ENCODE data around the gene IMMP2L. TPM values are rescaled to one million over a fixed set of nuclear protein-coding genes. Genes with fewer than 3 reads are reported as not detected.

Gene IMMP2L
- total RNA-seq, 1 donor from 2014 or later = 21.5 TPM

DNA sequence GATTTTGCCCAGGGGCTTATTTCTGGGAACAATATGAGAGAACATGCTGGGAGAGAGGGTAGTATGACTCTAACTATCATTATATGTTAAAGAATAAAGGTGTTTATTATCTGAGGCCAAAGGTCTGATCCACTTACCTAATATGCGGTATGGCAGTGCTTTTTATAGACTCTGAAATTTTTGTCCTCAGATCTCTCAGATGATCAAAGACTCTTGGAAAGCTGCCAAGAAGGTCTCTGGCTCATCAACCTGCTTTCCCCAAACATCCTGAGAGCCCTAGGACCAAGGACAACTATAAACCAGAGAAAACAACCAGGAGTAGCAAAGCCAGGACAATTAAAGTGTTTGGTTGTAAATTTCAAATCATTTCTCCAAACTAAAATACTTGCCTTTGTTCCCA lies 727.1 kb downstream of the IMMP2L start:
- no peak overlapping the region for H3K9ac ChIP-seq
- peaks cover 12% of the 10 kb centered on the region for H3K4me1 Mint-ChIP-seq
- H3K9me3 Mint-ChIP-seq = no peaks in the 10 kb centered on the region

DNA sequence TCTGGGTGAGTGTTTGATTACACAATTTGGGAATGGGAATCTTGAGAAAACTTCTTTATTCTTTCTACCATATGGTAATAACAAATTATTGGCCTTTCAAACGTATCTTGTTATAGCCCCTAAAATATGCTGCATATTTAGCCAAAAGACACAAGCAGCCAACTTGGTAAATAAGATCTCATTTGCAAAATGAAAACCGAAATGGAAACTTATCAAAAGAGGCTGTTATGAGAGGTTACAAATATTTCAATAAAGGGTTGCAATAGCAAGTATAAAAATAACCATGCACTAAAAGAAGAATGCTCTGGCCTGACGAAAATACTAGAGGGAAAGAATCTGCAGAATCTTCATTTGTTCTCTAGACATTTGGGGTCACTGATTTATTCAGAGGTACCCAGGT lies 730.9 kb downstream of the IMMP2L start:
- Mint-ChIP-seq H3K27ac (no peak overlapping the region), H3K27me3 (ENCODE audit: insufficient read depth, low read depth) (peaks cover 4% of the 10 kb centered on the region), H3K36me3 (no peaks in the 10 kb centered on the region), H3K4me3 (no peak overlapping the region), H3K4me1 (peaks cover 28% of the 10 kb centered on the region), H3K9me3 (no peaks in the 10 kb centered on the region)
- no peaks in the 10 kb centered on the region for H3K9me3 ChIP-seq (ENCODE audit: low read depth)
- H3K79me2 ChIP-seq (ENCODE audit: low read depth) = no peaks in the 10 kb centered on the region
- no peaks in the 10 kb centered on the region for H3K27me3 ChIP-seq
- H3K4me2 ChIP-seq = no peak overlapping the region
- H3K4me3 ChIP-seq = no peak overlapping the region
- H3K27ac ChIP-seq = no peak overlapping the region
- no peak overlapping the region for H3K9ac ChIP-seq
- no peak overlapping the region for H2AFZ ChIP-seq (replicated peaks)
- H3F3A ChIP-seq (ENCODE audit: low read depth) = no peaks in the 10 kb centered on the region
- no peaks in the 10 kb centered on the region for H4K20me1 ChIP-seq (ENCODE audit: low read depth)
- H3K36me3 ChIP-seq = no peaks in the 10 kb centered on the region
- no peak for TF ChIP-seq EZH2 (IDR thresholded peaks at IDR 0.05)
- TF ChIP-seq EZH2phosphoT487 (IDR thresholded peaks at IDR 0.05) = no peak
- TF ChIP-seq, protein P1, sequence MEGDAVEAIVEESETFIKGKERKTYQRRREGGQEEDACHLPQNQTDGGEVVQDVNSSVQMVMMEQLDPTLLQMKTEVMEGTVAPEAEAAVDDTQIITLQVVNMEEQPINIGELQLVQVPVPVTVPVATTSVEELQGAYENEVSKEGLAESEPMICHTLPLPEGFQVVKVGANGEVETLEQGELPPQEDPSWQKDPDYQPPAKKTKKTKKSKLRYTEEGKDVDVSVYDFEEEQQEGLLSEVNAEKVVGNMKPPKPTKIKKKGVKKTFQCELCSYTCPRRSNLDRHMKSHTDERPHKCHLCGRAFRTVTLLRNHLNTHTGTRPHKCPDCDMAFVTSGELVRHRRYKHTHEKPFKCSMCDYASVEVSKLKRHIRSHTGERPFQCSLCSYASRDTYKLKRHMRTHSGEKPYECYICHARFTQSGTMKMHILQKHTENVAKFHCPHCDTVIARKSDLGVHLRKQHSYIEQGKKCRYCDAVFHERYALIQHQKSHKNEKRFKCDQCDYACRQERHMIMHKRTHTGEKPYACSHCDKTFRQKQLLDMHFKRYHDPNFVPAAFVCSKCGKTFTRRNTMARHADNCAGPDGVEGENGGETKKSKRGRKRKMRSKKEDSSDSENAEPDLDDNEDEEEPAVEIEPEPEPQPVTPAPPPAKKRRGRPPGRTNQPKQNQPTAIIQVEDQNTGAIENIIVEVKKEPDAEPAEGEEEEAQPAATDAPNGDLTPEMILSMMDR (IDR thresholded peaks at IDR 0.05) = no peak
- no peak for DNase-seq (ENCODE audit: low spot score)
- peaks cover 5% of the 10 kb centered on the region for H3K4me1 ChIP-seq

More for the DNA sequence above, 727.1 kb downstream of the IMMP2L start:
- no peak for TF ChIP-seq EZH2 (IDR thresholded peaks at IDR 0.05)
- TF ChIP-seq EZH2phosphoT487 (IDR thresholded peaks at IDR 0.05) = no peak
- TF ChIP-seq, protein P1 (IDR thresholded peaks at IDR 0.05) = no peak
- Histone ChIP-seq H3K27me3 (no peaks in the 10 kb centered on the region), H3K79me2 (ENCODE audit: low read depth) (no peaks in the 10 kb centered on the region), H3F3A (ENCODE audit: low read depth) (peaks cover 3% of the 10 kb centered on the region), H3K9me3 (ENCODE audit: low read depth) (no peaks in the 10 kb centered on the region), H3K4me3 (no peak overlapping the region), H3K4me1 (peaks cover 6% of the 10 kb centered on the region), H3K4me2 (no peak overlapping the region), H4K20me1 (ENCODE audit: low read depth) (no peaks in the 10 kb centered on the region), H3K27ac (no peak overlapping the region), H2AFZ (replicated peaks) (no peak overlapping the region), H3K36me3 (no peaks in the 10 kb centered on the region)
- H3K27ac Mint-ChIP-seq = no peak overlapping the region
- H3K4me3 Mint-ChIP-seq = no peak overlapping the region
- no peak for DNase-seq (ENCODE audit: low spot score)
- no peaks in the 10 kb centered on the region for H3K27me3 Mint-ChIP-seq (ENCODE audit: insufficient read depth, low read depth)
- H3K36me3 Mint-ChIP-seq = no peaks in the 10 kb centered on the region

DNA sequence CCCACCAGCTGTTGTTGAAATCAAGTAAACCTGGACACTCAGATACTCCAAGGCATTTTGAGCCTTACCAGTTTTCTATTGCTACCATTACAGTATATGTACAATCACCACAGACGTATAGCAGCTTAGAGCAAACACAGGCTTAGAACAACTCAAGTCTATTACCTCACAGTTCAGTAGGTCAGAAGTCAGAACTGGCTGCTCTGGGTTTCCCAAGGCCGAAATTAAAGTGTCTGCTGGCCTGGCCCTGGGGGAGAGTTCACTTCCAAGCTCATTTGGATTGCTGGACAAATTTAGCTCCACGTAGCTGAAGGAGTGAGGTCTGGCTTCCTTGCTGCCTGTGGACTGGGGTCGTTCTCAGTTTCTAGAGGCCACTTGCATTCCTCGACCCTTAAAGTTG lies 731.5 kb downstream of the IMMP2L start:
- Histone ChIP-seq H3K4me2 (no peak overlapping the region), H3K4me3 (no peak overlapping the region), H3K9me3 (ENCODE audit: low read depth) (no peaks in the 10 kb centered on the region), H2AFZ (replicated peaks) (no peak overlapping the region), H3K36me3 (no peaks in the 10 kb centered on the region), H3F3A (ENCODE audit: low read depth) (no peaks in the 10 kb centered on the region), H3K27ac (no peak overlapping the region), H4K20me1 (ENCODE audit: low read depth) (no peaks in the 10 kb centered on the region), H3K9ac (no peak overlapping the region), H3K4me1 (peaks cover 5% of the 10 kb centered on the region), H3K27me3 (no peaks in the 10 kb centered on the region), H3K79me2 (ENCODE audit: low read depth) (no peaks in the 10 kb centered on the region)
- Mint-ChIP-seq H3K4me3 (no peak overlapping the region), H3K27me3 (ENCODE audit: insufficient read depth, low read depth) (peaks cover 4% of the 10 kb centered on the region), H3K27ac (no peak overlapping the region), H3K4me1 (peaks cover 25% of the 10 kb centered on the region), H3K9me3 (no peaks in the 10 kb centered on the region), H3K36me3 (no peaks in the 10 kb centered on the region)
- no peak for DNase-seq (ENCODE audit: low spot score)
- TF ChIP-seq EZH2 (IDR thresholded peaks at IDR 0.05) = no peak
- no peak for TF ChIP-seq EZH2phosphoT487 (IDR thresholded peaks at IDR 0.05)
- TF ChIP-seq, protein P1 (IDR thresholded peaks at IDR 0.05) = no peak
